IMR-90 (cell line): ENCODE data around the gene PHETA1. TPM values are rescaled to one million over a fixed set of nuclear protein-coding genes. Genes with fewer than 3 reads are reported as not detected.

ENCODE experiments used
- ATAC-seq: fragments of 200-7000 bp; cut with Tn5 transposase; 2 replicates; pipeline ENCODE4 v1.9.1; 2020; ENCODE audit warnings: low read depth, mild to moderate bottlenecking, moderate library complexity
- BruUV-seq: library from RNA; stranded (reverse); fragments of 400-500 nt; replicated peaks from 2 replicates; lab custom pipeline; 2021; lab: Mats Ljungman, UMichigan
- CTCF ChIA-PET: fragments of 300-600 bp; formaldehyde crosslinking; extraction: SDS; loops from one replicate; lab custom pipeline; 2021; ENCODE audit warnings: antibody characterized with exemption; lab: Yijun Ruan, JAX
- POLR2A ChIA-PET: fragments of 300-600 bp; sonication (Branson Sonifier 250); formaldehyde crosslinking; loops from one replicate; lab custom pipeline; 2022; ENCODE audit warnings: antibody characterized with exemption; ENCODE audit not compliant: unreplicated experiment; lab: Charles Lee
- DNase-seq: peaks from one replicate; pipeline ENCODE4 v3.0.0; 2013
- H2AFZ ChIP-seq: replicated peaks from 2 replicates; pipeline ENCODE3; 2013; ENCODE audit warnings: low read length, mild to moderate bottlenecking; ENCODE audit not compliant: poor library complexity
- H2AK5ac ChIP-seq: 2 replicates; pipeline ENCODE4 v1.6.1; 2013; ENCODE audit warnings: low read depth, low read length, inconsistent platforms
- H2AK9ac ChIP-seq: replicated peaks from 2 replicates; pipeline ENCODE3; 2013; ENCODE audit warnings: mild to moderate bottlenecking, low read depth, low read length, moderate library complexity; ENCODE audit not compliant: poor library complexity
- H2BK120ac ChIP-seq: 2 replicates; pipeline ENCODE4 v1.6.1; 2013; ENCODE audit warnings: low read depth, low read length, inconsistent platforms
- H2BK15ac ChIP-seq: 3 replicates; pipeline ENCODE4 v1.6.1; 2013; ENCODE audit warnings: low read depth, low read length, inconsistent platforms
- H2BK20ac ChIP-seq: 2 replicates; pipeline ENCODE4 v1.6.1; 2013; ENCODE audit warnings: low read depth, mild to moderate bottlenecking, inconsistent platforms, low read length, moderate library complexity
- H2BK5ac ChIP-seq: 2 replicates; pipeline ENCODE4 v1.6.1; 2013; ENCODE audit warnings: mild to moderate bottlenecking, low read depth, low read length, inconsistent platforms; ENCODE audit not compliant: poor library complexity, severe bottlenecking
- H3K14ac ChIP-seq: replicated peaks from 2 replicates; pipeline ENCODE4 v1.6.1; 2013; ENCODE audit warnings: low read depth, low read length, inconsistent platforms
- H3K18ac ChIP-seq: 2 replicates; pipeline ENCODE4 v1.6.1; 2013; ENCODE audit warnings: low read depth, low read length, control low read depth
- H3K23ac ChIP-seq: 2 replicates; pipeline ENCODE4 v1.6.1; 2013; ENCODE audit warnings: low read depth, low read length, inconsistent platforms
- H3K27ac ChIP-seq: 2 replicates; pipeline ENCODE4 v1.5.1; 2013; ENCODE audit warnings: mild to moderate bottlenecking, control low read depth, low read length; ENCODE audit not compliant: insufficient read depth
- H3K27me3 ChIP-seq: 2 replicates; pipeline ENCODE4 v1.6.1; 2013; ENCODE audit warnings: low read length; ENCODE audit not compliant: control insufficient read depth, insufficient read depth
- H3K36me3 ChIP-seq: 2 replicates; pipeline ENCODE4 v1.6.1; 2013; ENCODE audit warnings: low read length, mixed read lengths; ENCODE audit not compliant: control insufficient read depth, insufficient read depth
- H3K4ac ChIP-seq: 2 replicates; pipeline ENCODE4 v1.6.1; 2013; ENCODE audit warnings: low read depth, low read length, inconsistent platforms
- H3K4me1 ChIP-seq: 2 replicates; pipeline ENCODE4 v1.6.1; 2013; ENCODE audit warnings: low read length, mixed read lengths; ENCODE audit not compliant: control insufficient read depth, insufficient read depth
- H3K4me2 ChIP-seq: 2 replicates; pipeline ENCODE4 v1.6.1; 2013; ENCODE audit warnings: low read depth, mild to moderate bottlenecking, control low read depth, low read length, moderate library complexity
- H3K4me3 ChIP-seq: 2 replicates; pipeline ENCODE4 v1.5.1; 2013; ENCODE audit warnings: low read depth, mild to moderate bottlenecking, control low read depth, low read length, moderate library complexity; ENCODE audit not compliant: insufficient read depth
- H3K56ac ChIP-seq: 2 replicates; pipeline ENCODE4 v1.6.1; 2013; ENCODE audit warnings: low read length, inconsistent platforms; ENCODE audit not compliant: insufficient read depth; ENCODE audit errors: extremely low read depth
- H3K79me1 ChIP-seq, 2 experiments: 2 replicates each; pipeline ENCODE4 v1.6.1; 2013; ENCODE audit warnings: low read length in 2 of 2, inconsistent platforms in 1 of 2, low read depth in 1 of 2
- H3K9ac ChIP-seq: 2 replicates; pipeline ENCODE4 v1.6.1; 2013; ENCODE audit warnings: low read depth, low read length, control low read depth
- H3K9me1 ChIP-seq: 2 replicates; pipeline ENCODE4 v1.6.1; 2013; ENCODE audit warnings: low read length, inconsistent platforms; ENCODE audit not compliant: insufficient read depth
- H3K9me3 ChIP-seq: 2 replicates; pipeline ENCODE4 v1.6.1; 2013; ENCODE audit warnings: low read length; ENCODE audit not compliant: control insufficient read depth, insufficient read depth
- H4K20me1 ChIP-seq: 2 replicates; pipeline ENCODE4 v1.6.1; 2013; ENCODE audit warnings: low read length, inconsistent platforms; ENCODE audit not compliant: insufficient read depth
- H4K5ac ChIP-seq: 2 replicates; pipeline ENCODE4 v1.6.1; 2013; ENCODE audit warnings: mild to moderate bottlenecking, low read depth, low read length, control low read depth
- H4K8ac ChIP-seq, 2 experiments: 2 replicates each; pipeline ENCODE4 v1.6.1; 2013; ENCODE audit warnings: low read depth in 2 of 2, low read length in 2 of 2, control low read depth in 1 of 2, inconsistent platforms in 1 of 2
- H4K91ac ChIP-seq: 2 replicates; pipeline ENCODE4 v1.6.1; 2013; ENCODE audit warnings: low read depth, low read length, inconsistent platforms; ENCODE audit not compliant: insufficient read depth
- SMC3 ChIP-seq: fragments of 150-350 bp; IDR thresholded peaks from 2 replicates; pipeline ENCODE4 v1.6.1; 2016; ENCODE audit warnings: low read depth, mild to moderate bottlenecking, antibody characterized with exemption, low read length, moderate library complexity
- WGBS, 2 experiments: methylation state at CpG; one replicate each; pipeline versions ENCODE4 v1.1.5 to v1.1.7; 2013; ENCODE audit warnings: missing lambda C conversion rate in 2 of 2; ENCODE audit not compliant: insufficient read length in 1 of 2; ENCODE audit errors: extremely low coverage in 2 of 2; 5-methylcytosine and 5-hydroxymethylcytosine counted together
- dilution Hi-C: fragments of 300-500 bp; cut with HindIII; formaldehyde crosslinking; loops from one replicate; pipeline ENCODE4 v1.14.3; 2018; ENCODE audit warnings: low sequenced_read_pairs; ENCODE audit not compliant: unreplicated experiment
- in situ Hi-C: fragments of 300-500 bp; cut with MboI; formaldehyde crosslinking; loops from 3 replicates; pipeline ENCODE4 v1.14.3; 2019; ENCODE audit warnings: low sequenced_read_pairs, inconsistent platforms, mixed read lengths
- intact Hi-C: fragments of 100-400 bp; cut with micrococcal nuclease; formaldehyde crosslinking; loops from 2 replicates; pipeline ENCODE4 v1.10.0; 2022
- polyA plus RNA-seq, 3 experiments: library from polyadenylated mRNA; depleted of rRNA; stranded (reverse); fragments of >200 nt; gene quantifications; 2 replicates each; pipeline ENCODE4 v1.2.3, GENCODE V29; 2012; ENCODE audit warnings: low replicate concordance in 1 of 3
- total RNA-seq: library from RNA; depleted of rRNA; stranded (reverse); fragments of >200 nt; gene quantifications from 2 replicates; pipeline ENCODE4 v1.2.3, GENCODE V29; 2012

PHETA1 gene
- total and polyA plus RNA-seq, 2 of the 4 experiments (the other 2 are of a cell fraction): 3.2 to 6.6 TPM

- ChIA-PET CTCF (no interaction called here), POLR2A (no interaction called here)
- Histone ChIP-seq H3K27ac (no peak overlapping the region), H3K23ac (no peak overlapping the region), H3K4ac (no peak overlapping the region), H3K9ac (no peak overlapping the region), H2AFZ (peak overlapping the region; percentile 10), H3K4me2 (no peak overlapping the region), H4K91ac (no peak overlapping the region), H3K79me1 (peaks cover 1 to 22% of the 10 kb centered on the region in 2 experiments; a peak in 2 of 4 replicates), H2BK120ac (no peak overlapping the region), H3K18ac (no peak overlapping the region), H2AK5ac (no peak overlapping the region), H2BK15ac (no peak overlapping the region), H2AK9ac (no peak overlapping the region), H3K56ac (no peak overlapping the region), H4K8ac (no peak overlapping the region), H3K36me3 (peaks cover 17% of the 10 kb centered on the region), H3K9me3 (no peaks in the 10 kb centered on the region), H3K14ac (no peak overlapping the region), H2BK5ac (no peak overlapping the region), H3K9me1 (0 out of 2 replicates have a peak, but pooled peaks cover 6% of the 10 kb centered on the region), H3K27me3 (no peaks in the 10 kb centered on the region), H2BK20ac (no peak overlapping the region), H4K20me1 (no peaks in the 10 kb centered on the region), H3K4me1 (0 out of 2 replicates have a peak, but pooled peaks cover 2% of the 10 kb centered on the region), H4K5ac (no peak overlapping the region), H3K4me3 (no peak overlapping the region)
- no peak for TF ChIP-seq SMC3
- no TSS peak for BruUV-seq
- WGBS, 2 experiments: 84% methylated on average over 7 of the region's 18 CpGs; no CpG with 5 or more reads in 1 of the 2 experiments
- in situ Hi-C loops: no loop called here
- dilution Hi-C loops: no loop called here
- intact Hi-C loops: no loop called here
- DNase-seq: no peak
- ATAC-seq: no peak
Measured at GRCh38 chr12:111361717-111362576, 6.9 kb downstream of the PHETA1 start.
